Stimulated activated effector memory CD8-positive, alpha-beta T cell treated with anti-CD3 and anti-CD28 coated beads, Interleukin-12 subunit alpha, Interleukin-12 subunit beta, amount 100 ng/mL, for 72 hours (primary cell): Measurements from ENCODE around the gene NCS1.

Source experiments
- ATAC-seq: fragments of 150-1000 bp; cut with Tn5 transposase; 2 replicates; pipeline ENCODE4 v1.10.0; 2021
- DNase-seq, 2 donors: peaks; one replicate each; pipeline ENCODE4 v3.0.0; 2021 to 2022; ENCODE audit warnings: low spot score in 2 of 2
- H3K27ac Mint-ChIP-seq: one replicate; pipeline ENCODE4 v1.8.0; 2022; ENCODE audit warnings: mild to moderate bottlenecking, mixed read lengths
- H3K36me3 Mint-ChIP-seq: one replicate; pipeline ENCODE4 v1.8.0; 2022; ENCODE audit warnings: mild to moderate bottlenecking, mixed read lengths
- H3K4me1 Mint-ChIP-seq: one replicate; pipeline ENCODE4 v1.8.0; 2022; ENCODE audit warnings: mixed read lengths
- H3K4me3 Mint-ChIP-seq: one replicate; pipeline ENCODE4 v1.8.0; 2022; ENCODE audit warnings: mild to moderate bottlenecking, mixed read lengths
- H3K9me3 Mint-ChIP-seq: one replicate; pipeline ENCODE4 v1.8.0; 2022; ENCODE audit warnings: mixed read lengths

Gene NCS1

DNA sequence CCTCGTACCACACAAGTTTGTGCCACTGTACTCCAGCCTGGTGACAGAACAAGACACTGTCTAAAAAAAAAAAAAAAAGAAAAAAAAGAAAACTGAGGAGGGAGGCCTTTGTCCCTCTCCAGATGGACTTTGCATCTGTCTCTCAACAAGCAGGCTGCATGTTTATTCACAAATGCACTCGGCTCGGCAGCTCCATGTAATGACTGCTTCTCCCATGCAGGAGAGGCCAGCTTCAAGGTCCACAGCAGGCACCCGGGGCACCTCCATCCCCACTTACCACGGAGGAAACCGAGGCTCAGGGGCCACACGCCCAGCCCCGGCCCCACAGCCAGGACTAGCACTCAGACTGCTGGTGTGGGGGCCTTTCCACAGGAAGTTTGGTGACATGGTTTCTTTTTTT lies 13.1 kb upstream of the NCS1 start:
- no peak overlapping the region for H3K27ac Mint-ChIP-seq
- peaks cover 5% of the 10 kb centered on the region for H3K4me1 Mint-ChIP-seq
- H3K36me3 Mint-ChIP-seq = no peaks in the 10 kb centered on the region
- ATAC-seq = no peak
- no peaks in the 10 kb centered on the region for H3K9me3 Mint-ChIP-seq
- H3K4me3 Mint-ChIP-seq = no peak overlapping the region
- no peak for DNase-seq

DNA sequence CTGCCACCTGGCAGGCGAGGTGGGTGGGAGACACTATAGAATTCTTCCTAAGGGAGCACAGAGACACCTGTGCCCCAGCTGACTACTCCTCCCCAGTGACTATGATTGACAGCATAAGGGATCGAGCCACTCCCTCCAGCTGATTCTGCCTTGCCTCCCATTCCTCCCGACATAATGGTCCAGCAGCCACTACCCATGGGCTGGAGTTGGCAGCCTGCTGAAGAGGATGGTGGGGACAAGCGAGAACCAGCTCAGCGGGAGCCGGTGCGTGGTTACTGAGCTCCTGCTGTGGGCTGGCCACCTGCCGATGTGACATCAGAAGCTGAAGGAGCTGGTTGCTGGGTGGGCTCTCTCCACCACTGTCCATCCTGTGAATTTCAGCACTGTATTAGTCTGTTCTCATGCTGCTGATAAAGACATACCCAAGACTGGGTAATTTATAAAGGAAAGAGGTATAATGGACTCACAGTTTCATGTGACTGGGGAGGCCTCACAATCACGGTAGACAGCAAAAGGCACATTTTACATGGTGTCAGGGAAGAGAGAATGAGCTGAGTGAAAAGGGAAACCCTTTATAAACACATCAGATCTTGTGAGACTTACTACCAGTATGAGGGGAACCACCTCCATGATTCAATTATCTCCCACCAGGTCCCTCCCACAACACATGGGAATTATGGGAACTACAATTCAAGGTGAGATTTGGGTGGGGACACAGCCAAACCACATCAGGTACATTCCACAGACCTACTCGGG lies 12.1 kb upstream of the NCS1 start:
- DNase-seq (no peak), ATAC-seq (no peak)
- Mint-ChIP-seq H3K27ac (no peak overlapping the region), H3K4me3 (no peak overlapping the region), H3K9me3 (no peaks in the 10 kb centered on the region), H3K4me1 (peaks cover 5% of the 10 kb centered on the region), H3K36me3 (no peaks in the 10 kb centered on the region)

DNA sequence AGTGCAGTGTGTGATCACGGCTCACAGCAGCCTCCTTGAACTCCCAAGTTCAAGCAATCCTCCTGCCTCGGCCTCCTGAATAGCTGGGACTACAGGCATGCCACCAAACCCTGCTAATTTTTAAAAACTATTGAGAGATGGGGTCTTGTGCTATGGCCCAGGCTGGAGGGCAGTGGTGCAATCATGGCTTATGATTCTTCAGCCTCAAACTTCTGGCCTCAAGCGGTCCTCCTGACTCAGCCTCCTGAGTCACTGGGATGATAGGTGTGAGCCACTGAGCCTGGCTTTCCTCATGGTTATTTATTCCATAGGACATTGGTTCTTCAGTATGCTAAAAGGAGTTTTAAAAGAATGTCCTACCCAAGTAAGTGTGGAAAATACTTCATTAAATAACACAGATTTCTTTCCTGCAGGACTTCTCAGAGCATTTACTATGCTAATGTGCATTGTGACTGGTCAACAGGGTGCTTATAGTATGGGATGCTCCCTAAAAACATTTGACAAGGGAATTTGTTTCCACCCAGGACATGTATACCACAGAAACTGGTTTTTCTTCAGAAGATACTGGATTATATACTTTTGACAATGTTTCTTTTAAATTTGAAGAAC lies 11.2 kb upstream of the NCS1 start:
- Mint-ChIP-seq H3K4me3 (no peak overlapping the region), H3K4me1 (peaks cover 5% of the 10 kb centered on the region), H3K9me3 (no peaks in the 10 kb centered on the region), H3K36me3 (no peaks in the 10 kb centered on the region), H3K27ac (no peak overlapping the region)
- DNase-seq (no peak), ATAC-seq (no peak)

DNA sequence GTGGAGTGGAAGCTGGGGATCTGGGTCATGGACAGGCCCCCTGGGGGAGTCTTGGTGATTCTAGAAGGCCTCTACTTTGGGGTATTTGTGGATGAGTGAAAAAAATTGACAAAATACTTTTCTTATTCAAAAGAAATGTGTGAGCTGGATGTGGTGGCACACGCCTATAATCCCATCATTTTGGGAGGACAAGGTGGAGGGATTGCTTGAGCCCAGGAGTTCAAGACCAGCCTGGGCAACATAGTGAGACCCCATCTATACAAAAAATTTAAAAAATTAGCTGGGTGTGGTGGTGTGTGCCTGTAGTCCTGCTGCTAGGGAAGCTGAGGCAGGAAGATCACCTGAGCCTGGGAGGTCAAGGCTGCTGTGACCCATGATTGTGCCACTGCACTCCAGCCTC lies 6.6 kb upstream of the NCS1 start:
- Mint-ChIP-seq H3K4me3 (no peak overlapping the region), H3K9me3 (no peaks in the 10 kb centered on the region), H3K4me1 (peaks cover 27% of the 10 kb centered on the region), H3K36me3 (no peaks in the 10 kb centered on the region), H3K27ac (no peak overlapping the region)
- ATAC-seq = no peak
- no peak for DNase-seq

DNA sequence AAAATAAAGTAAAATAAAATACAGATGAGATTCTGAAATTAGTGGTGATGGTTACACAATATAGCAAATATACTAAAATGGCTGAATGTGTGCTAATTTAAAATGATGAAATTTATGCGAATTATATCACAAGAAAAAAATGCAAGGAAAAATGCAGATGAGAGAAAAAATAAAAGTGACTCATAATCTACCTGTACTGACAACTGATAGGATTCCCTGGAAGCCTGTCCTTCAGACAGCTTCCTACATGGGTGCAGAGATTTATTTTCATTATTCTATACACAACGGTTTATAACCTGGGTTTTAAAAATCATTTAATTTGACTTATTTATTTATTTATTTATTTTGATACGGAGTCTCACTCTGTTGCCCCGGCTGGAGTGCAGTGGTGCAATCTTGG lies 5.8 kb upstream of the NCS1 start:
- peaks cover 35% of the 10 kb centered on the region for H3K4me1 Mint-ChIP-seq
- DNase-seq = no peak
- H3K4me3 Mint-ChIP-seq = no peak overlapping the region
- no peak overlapping the region for H3K27ac Mint-ChIP-seq
- no peak for ATAC-seq
- peaks cover 5% of the 10 kb centered on the region for H3K36me3 Mint-ChIP-seq
- H3K9me3 Mint-ChIP-seq = no peaks in the 10 kb centered on the region

DNA sequence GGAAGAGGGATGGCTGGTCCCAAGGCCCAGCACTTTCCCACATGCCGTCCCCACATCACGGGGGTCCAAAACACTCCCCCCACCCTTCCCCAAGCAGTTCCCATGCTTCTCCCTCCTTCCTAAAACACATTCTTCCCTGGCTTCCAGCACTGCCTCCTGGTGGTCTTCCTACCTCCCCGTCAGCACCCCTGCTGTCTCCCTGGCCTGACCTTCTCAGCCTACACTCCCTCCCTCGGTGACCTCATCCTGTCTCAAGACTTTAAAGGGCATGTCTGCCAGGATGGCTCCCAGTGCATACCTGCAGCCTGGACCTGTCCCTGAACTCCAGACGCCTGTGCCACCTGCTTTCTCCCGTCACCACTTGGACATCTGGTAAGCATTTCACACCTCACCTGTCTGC lies 4.3 kb upstream of the NCS1 start:
- H3K4me3 Mint-ChIP-seq = no peak overlapping the region
- DNase-seq (no peak), ATAC-seq (no peak)
- peak overlapping the region; percentile 72 for H3K27ac Mint-ChIP-seq
- H3K4me1 Mint-ChIP-seq = peaks cover 36% of the 10 kb centered on the region
- H3K9me3 Mint-ChIP-seq = no peaks in the 10 kb centered on the region
- H3K36me3 Mint-ChIP-seq = peaks cover 6% of the 10 kb centered on the region

DNA sequence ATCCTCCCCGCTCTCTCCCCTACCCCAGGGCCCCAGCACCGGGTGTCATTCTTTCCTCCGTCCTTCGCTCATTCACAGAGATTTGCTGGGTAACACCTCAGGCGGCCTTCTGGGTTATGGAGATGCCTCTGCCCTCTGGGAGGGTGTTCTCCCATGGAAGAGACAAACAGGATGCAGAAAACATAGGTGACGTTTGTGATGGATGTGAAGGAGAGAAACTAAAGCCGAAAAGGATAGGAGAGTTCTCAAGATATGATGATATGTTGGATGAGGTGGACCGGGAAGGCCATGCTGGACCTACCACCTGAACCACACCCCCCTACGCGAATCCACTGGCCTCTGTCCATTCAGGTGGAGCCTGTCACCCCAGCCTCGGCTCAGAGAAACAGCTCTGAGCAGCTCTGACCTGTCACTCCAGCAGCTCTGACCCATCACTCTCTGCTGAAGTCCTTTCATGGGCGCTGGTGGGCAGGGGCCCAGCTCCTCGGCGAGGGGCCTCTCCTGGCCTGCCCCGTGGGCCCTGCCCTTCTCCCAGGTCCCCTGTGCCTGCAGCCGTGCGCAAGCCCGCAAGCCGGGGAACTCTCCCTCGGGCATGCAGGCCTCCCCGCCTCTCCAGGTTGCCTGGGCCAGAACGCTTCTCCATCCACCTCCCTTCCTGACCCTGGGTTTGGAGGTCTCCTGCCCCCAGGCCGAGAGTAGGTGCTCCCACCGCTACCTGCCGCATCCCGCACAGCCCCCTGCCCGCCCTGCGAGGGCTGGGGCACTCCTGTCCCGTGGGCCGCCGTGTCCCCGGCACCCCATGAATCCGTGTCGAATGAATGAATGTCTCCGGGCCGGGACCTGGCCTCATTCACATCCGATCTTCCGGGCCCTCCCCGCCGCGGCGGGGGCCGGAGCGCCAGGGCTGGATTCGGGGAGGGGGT lies 717 bp upstream of the NCS1 start:
- H3K36me3 Mint-ChIP-seq = peaks cover 19% of the 10 kb centered on the region
- DNase-seq (no peak), ATAC-seq (peak; percentile 1)
- H3K27ac Mint-ChIP-seq = peak overlapping the region; percentile 7
- H3K4me1 Mint-ChIP-seq = peaks cover 51% of the 10 kb centered on the region
- H3K9me3 Mint-ChIP-seq = no peaks in the 10 kb centered on the region
- H3K4me3 Mint-ChIP-seq = peak overlapping the region; percentile 47

DNA sequence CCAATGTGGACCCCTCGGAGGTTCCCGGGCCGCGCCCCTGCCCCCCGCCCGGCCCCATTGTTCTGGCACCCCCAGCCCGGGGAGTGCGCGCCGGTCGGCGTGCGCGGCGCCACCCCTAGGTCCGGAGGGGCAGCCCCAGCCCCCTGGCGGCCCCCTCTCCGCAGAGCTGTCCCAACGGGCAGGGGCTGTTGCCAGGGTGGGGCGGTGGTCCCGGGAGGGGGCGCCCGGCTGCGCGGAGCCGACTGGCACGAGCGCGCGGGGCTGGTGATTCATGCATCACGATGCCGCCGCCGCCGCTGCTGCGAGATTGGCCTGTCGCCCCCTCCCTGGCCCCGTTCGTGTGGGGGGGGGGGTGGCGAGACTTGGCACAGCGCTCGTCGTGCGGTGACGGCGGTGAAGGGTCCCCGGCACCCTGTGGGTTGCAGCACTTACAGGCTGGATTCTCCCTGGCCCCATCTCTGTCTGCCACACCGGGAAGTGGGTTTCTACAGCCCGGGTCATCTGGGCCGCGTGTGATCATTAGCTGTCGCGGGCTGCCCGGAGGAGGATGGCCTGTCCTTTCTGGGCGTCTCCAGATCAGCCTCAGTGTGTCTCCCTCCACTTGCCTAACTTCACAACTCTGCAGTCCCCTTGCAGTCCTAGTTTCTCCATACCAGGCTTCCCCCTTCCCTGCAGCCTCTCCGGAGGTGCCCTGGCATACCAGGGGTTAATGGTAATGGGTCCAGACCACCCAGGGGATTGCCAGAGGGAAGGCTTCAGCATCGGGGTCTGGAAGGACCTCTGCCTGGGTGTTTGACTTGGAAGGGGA lies 858 bp downstream of the NCS1 start:
- H3K36me3 Mint-ChIP-seq = peaks cover 26% of the 10 kb centered on the region
- DNase-seq (peak; percentile 16 to 55), ATAC-seq (peak; percentile 39)
- peaks cover 38% of the 10 kb centered on the region for H3K4me1 Mint-ChIP-seq
- H3K4me3 Mint-ChIP-seq = peak overlapping the region; percentile 69
- H3K27ac Mint-ChIP-seq = peak overlapping the region; percentile 43
- H3K9me3 Mint-ChIP-seq = no peaks in the 10 kb centered on the region

DNA sequence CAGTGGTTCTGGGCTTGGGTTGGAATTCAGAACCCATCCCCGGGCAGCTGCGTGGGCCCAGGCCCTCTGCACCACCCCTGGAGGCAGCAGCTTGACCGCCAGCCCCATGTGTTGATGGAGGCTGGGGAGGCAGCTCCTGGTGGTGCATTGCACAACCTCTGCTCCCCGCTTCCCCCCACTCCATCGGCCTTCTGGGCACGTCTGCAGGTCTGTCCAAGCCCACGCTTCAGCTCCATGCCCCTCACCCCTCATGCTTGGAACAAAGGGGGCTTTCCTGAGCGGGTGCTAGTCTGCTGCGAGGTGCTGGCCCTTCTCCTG lies 1.4 kb downstream of the NCS1 start:
- H3K4me3 Mint-ChIP-seq = peak overlapping the region; percentile 69
- no peak for DNase-seq
- H3K9me3 Mint-ChIP-seq = no peaks in the 10 kb centered on the region
- no peak for ATAC-seq
- H3K4me1 Mint-ChIP-seq = peaks cover 32% of the 10 kb centered on the region
- peaks cover 26% of the 10 kb centered on the region for H3K36me3 Mint-ChIP-seq
- peak overlapping the region; percentile 43 for H3K27ac Mint-ChIP-seq

DNA sequence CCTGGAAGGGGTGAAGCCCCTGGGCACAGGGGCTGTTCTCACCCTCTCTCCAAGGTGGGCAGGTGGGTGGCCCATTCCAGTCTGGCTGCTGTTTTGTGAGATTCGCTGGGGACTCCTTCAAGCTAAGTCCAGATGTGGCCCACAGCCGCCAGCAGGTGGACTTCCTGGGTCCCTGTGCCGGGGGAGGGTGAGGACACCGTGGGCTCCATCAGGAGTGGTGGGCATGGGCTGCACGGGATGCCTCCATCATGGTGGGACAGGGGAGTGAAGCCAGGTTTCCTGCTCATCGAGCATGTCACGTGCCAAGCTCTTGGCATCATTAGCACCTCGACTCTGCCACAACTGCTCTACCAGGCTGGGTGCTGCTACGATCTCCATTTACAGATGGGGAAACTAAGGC lies 1.8 kb downstream of the NCS1 start:
- Mint-ChIP-seq H3K4me1 (peaks cover 28% of the 10 kb centered on the region), H3K9me3 (no peaks in the 10 kb centered on the region), H3K27ac (no peak overlapping the region), H3K36me3 (peaks cover 26% of the 10 kb centered on the region), H3K4me3 (peak overlapping the region; percentile 69)
- DNase-seq (no peak), ATAC-seq (no peak)

DNA sequence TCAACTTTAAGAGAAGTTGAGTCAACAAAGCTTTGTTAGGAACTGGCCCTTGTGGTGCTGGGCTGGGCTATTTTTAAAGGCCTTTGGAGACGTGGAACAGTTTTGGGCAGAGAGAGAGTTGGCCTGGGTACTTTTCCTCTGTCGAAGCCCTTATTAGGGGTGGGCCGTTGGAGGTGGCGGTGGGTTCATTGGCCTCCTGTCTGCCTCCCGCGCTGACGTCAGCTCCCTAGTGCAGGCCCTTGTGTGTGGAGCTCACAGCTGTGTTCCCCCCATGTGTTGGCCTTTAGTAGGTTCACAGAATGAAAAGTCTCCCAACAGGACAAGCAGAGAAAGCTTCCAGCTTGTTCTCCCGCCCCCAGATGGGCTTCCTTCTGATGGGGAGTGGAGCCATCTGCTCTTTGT lies 2.7 kb downstream of the NCS1 start:
- H3K4me1 Mint-ChIP-seq = peaks cover 28% of the 10 kb centered on the region
- no peaks in the 10 kb centered on the region for H3K9me3 Mint-ChIP-seq
- peaks cover 26% of the 10 kb centered on the region for H3K36me3 Mint-ChIP-seq
- ATAC-seq = no peak
- no peak for DNase-seq
- H3K27ac Mint-ChIP-seq = no peak overlapping the region
- peak overlapping the region; percentile 69 for H3K4me3 Mint-ChIP-seq

DNA sequence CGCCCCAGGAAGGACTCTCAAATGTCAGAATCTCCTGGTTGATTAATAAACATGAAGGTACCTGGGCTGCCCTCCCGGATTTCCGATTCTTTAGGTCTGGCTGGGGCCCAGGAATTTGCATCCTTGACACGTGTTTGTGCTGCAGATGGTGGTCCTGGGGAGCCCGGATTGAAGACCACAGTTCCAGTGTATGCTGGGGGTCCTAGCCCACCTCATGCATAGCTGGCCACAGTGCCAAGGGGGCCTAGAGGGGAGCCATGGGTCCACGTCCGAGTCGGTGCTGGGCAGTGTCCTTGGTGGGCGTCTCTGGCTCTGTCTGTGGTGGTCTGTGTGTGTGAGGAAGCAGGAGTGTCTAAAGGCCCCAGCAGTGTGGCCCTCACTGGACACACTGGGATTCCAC lies 3.2 kb downstream of the NCS1 start:
- H3K4me3 Mint-ChIP-seq = no peak overlapping the region
- H3K36me3 Mint-ChIP-seq = peaks cover 26% of the 10 kb centered on the region
- ATAC-seq (no peak), DNase-seq (no peak)
- H3K27ac Mint-ChIP-seq = no peak overlapping the region
- H3K4me1 Mint-ChIP-seq = peaks cover 27% of the 10 kb centered on the region
- H3K9me3 Mint-ChIP-seq = no peaks in the 10 kb centered on the region

DNA sequence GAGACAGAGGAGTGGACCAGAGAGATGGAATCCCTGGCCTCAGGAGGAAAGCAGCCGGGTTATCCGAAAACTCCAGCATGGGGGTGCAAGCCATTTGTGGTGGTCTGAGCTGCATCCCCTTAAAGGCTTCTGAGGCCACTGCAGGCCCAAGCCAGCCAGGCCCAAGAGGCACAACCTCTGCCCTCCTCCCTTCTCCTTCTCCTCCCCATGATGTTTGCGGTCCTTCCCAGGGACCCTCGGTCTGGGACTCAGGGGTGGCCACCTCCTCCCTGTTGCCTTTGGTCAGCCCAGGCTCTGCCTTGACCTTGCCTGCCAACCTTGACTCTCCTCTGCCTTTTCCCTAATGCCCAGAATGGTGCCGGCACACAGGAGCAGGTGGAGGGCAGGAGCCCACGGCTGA lies 4.6 kb downstream of the NCS1 start:
- no peak overlapping the region for H3K4me3 Mint-ChIP-seq
- no peak for ATAC-seq
- peaks cover 20% of the 10 kb centered on the region for H3K4me1 Mint-ChIP-seq
- DNase-seq = no peak
- H3K27ac Mint-ChIP-seq = peak overlapping the region; percentile 26
- H3K36me3 Mint-ChIP-seq = peaks cover 20% of the 10 kb centered on the region
- H3K9me3 Mint-ChIP-seq = no peaks in the 10 kb centered on the region

DNA sequence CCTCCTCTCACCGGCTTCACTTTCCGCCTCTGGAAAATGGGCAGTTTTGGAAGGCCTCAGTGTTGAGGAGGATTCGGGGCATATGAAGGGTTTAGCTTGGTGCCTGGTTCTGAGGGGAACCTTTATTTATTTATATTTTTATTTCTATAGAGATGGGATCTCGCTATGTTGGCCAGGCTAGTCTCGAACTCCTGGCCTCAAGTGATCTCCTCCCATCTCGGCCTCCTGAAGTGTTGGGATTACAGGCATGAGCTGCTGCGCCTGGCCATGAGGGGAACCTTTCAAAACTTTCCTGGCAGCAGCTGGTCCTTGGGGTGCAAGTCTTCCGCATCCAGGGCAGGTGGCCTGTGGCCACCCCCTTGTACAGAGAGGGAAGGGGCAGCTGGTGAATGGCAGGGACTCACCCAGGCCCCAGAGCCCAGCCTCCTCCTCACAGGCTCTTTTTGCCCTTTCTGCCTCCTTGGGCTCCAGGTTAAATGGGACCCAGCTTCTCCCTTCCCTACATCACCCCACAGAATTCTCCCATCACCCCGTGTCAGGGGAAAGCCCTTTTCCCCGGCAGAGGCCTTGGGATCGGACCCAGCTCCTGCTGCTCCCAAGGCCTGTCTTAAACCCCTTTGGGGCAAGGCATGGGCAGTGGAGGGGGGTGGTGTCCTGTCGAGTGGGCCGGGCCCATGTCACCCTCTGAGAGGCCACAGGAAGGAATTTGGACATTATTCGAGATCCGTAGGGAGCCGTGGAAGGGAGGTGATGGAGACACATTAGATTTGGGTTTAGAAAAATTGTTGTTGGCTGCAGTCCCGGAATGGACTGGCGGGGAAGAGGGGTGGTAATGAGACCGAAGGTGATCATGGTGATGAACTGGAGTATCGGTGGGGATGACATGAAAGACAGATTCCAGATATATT lies 5.9 kb downstream of the NCS1 start:
- Mint-ChIP-seq H3K36me3 (peaks cover 18% of the 10 kb centered on the region), H3K27ac (no peak overlapping the region), H3K4me3 (no peak overlapping the region), H3K9me3 (no peaks in the 10 kb centered on the region), H3K4me1 (peaks cover 20% of the 10 kb centered on the region)
- DNase-seq (no peak), ATAC-seq (no peak)
